ENCODE data around the gene STAC2. TPM values are rescaled to one million over a fixed set of nuclear protein-coding genes. Genes with fewer than 3 reads are reported as not detected.

The STAC2 gene
- total and polyA plus RNA-seq, 9 of the 15 experiments (the other 6 are each of a cell fraction or from before 2014, with no cell fraction given), result not detected

DNA sequence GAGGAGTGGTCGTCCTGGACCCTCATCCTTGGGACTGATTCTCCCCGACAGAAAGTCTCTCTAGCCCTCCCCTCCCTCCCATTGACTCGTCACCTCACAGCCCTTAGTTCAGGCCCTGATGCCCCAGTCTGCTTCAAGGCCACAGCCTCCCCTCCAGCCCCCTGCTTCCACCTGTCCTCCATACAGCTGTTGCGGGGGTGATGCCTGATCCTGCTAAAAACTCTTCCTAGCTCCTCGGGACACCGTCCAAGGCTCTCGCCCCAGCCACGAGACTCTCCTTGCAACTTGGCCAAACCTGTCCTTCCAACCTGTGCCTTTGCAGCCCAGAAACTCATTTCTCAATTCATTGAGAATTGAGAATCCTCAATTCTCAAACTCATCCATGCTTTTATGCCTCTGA lies 6.8 kb downstream of the STAC2 start:
- no peak overlapping the region for H3K27ac ChIP-seq (ENCODE audit: extremely low read depth, low read depth, low read length)
- WGBS (ENCODE audit: insufficient coverage, low coverage, missing lambda C conversion rate), result 1% methylated on average over 6 of the region's 8 CpGs
- CTCF ChIA-PET (ENCODE audit: low intra/inter-chr PET ratio), result no interaction called here
- no peak for FAIRE-seq
- no peaks in the 10 kb centered on the region for H3K9me1 ChIP-seq (ENCODE audit: control insufficient read depth, insufficient read depth, low read length)
- no peaks in the 10 kb centered on the region for H3K79me2 ChIP-seq (ENCODE audit: control insufficient read depth, insufficient read depth, low read length)
- H3K4me3 ChIP-seq, result no peak overlapping the region
- intact Hi-C loops (cut with micrococcal nuclease) (no loop called here), in situ Hi-C loops (cut with MboI) (no loop called here)
- 0 out of 4 replicates have a peak overlapping the region, but pooled peaks of 1 of the 2 experiments have one; percentile 7 for H3K9ac ChIP-seq (ENCODE audit: insufficient read depth in 1 of 2, low read depth in 2 of 2, low read length in 2 of 2)
- no peaks in the 10 kb centered on the region for H3K9me3 ChIP-seq (replicated peaks; ENCODE audit: control insufficient read depth, insufficient read depth, low read depth, low read length)
- DNase-seq (ENCODE audit: extremely low read depth in 1 of 4, low spot score in 3 of 4), result no peak
- POLR2A ChIA-PET, result interaction anchor here (0.7 to 1.0 kb wide), 3 partner anchors 12 to 635 kb away, joined by 3 read pairs; partner anchors contain the start of gene RPL19
- H3K4me2 ChIP-seq (ENCODE audit: insufficient read depth, low read length), result no peak overlapping the region
- H4K20me1 ChIP-seq (replicated peaks; ENCODE audit: control insufficient read depth, insufficient read depth, low read length), result no peaks in the 10 kb centered on the region
- H3K27me3 ChIP-seq (ENCODE audit: control insufficient read depth in 2 of 2, insufficient read depth in 2 of 2, low read length in 2 of 2), result peaks cover 11 to 60% of the 10 kb centered on the region in 2 experiments; a peak in 4 of 5 replicates
- H2AFZ ChIP-seq (ENCODE audit: low read depth, low read length), result no peak overlapping the region
- peaks cover 0 to 6% of the 10 kb centered on the region in 2 experiments; a peak in 2 of 5 replicates for H3K4me1 ChIP-seq (replicated peaks in 1 of 2; ENCODE audit: control insufficient read depth in 2 of 2, insufficient read depth in 2 of 2, low read length in 2 of 2)
- H3K36me3 ChIP-seq (ENCODE audit: control insufficient read depth, insufficient read depth, low read length), result no peaks in the 10 kb centered on the region
- no TSS peak for BruUV-seq (replicated peaks)
- no peak for ATAC-seq
- TF ChIP-seq ZNF133 (CRISPR knock-in tag; IDR thresholded peaks at IDR 0.05), result no peak
- TF ChIP-seq POLR3A (IDR thresholded peaks at IDR 0.05; ENCODE audit: borderline replicate concordance, extremely low read depth, insufficient read depth, insufficient read length), result no peak
- TF ChIP-seq KLF1 (tag; IDR thresholded peaks at IDR 0.05), result no peak
- TF ChIP-seq NFATC3 (IDR thresholded peaks at IDR 0.05), result no peak
- no peak for TF ChIP-seq EZH2 (IDR thresholded peaks at IDR 0.05; ENCODE audit: borderline replicate concordance, low read depth, low read length)
- no peak for TF ChIP-seq ZNF507 (tag; conservative IDR thresholded peaks at IDR 0.05)
- TF ChIP-seq ARID4B (CRISPR knock-in tag; IDR thresholded peaks at IDR 0.05), result no peak
- no peak for TF ChIP-seq MCM3 (IDR thresholded peaks at IDR 0.05)
- no peak for TF ChIP-seq ZBED1 (IDR thresholded peaks at IDR 0.05)

Measured in K562 (cell line).